Hepatocyte (in vitro differentiated cells): ENCODE data around the gene NEAT1. TPM values are rescaled to one million over a fixed set of nuclear protein-coding genes. Genes with fewer than 3 reads are reported as not detected.

Experiments used
- DNase-seq: peaks from one replicate; pipeline ENCODE4 v3.0.0-alpha.2; 2016; ENCODE audit warnings: low spot score
- H2AFZ ChIP-seq: fragments of 200-600 bp; sonication (generic); 2 replicates; pipeline ENCODE4 v1.6.0; 2016; ENCODE audit warnings: antibody characterized with exemption, mild to moderate bottlenecking
- H3K27ac ChIP-seq: fragments of 200-600 bp; sonication (generic); 2 replicates; pipeline ENCODE4 v1.5.1; 2016; ENCODE audit warnings: mild to moderate bottlenecking
- H3K27me3 ChIP-seq: fragments of 200-600 bp; sonication (generic); 2 replicates; pipeline ENCODE4 v1.6.1; 2016
- H3K36me3 ChIP-seq: fragments of 200-600 bp; sonication (generic); replicated peaks from 2 replicates; pipeline ENCODE4 v1.5.1; 2016; ENCODE audit warnings: low read depth; ENCODE audit not compliant: insufficient read depth
- H3K4me1 ChIP-seq: fragments of 200-600 bp; sonication (generic); 2 replicates; pipeline ENCODE4 v1.5.1; 2016; ENCODE audit warnings: mild to moderate bottlenecking, moderate library complexity; ENCODE audit not compliant: insufficient read depth
- H3K4me2 ChIP-seq: fragments of 200-600 bp; sonication (generic); 2 replicates; pipeline ENCODE4 v1.6.0; 2016
- H3K4me3 ChIP-seq: fragments of 200-600 bp; sonication (generic); 2 replicates; pipeline ENCODE4 v1.5.1; 2016; ENCODE audit warnings: mild to moderate bottlenecking
- H3K79me2 ChIP-seq: fragments of 200-600 bp; sonication (generic); 2 replicates; pipeline ENCODE4 v1.6.0; 2017; ENCODE audit warnings: mild to moderate bottlenecking
- H3K9me2 ChIP-seq: fragments of 200-600 bp; sonication (generic); replicated peaks from 2 replicates; pipeline ENCODE4 v1.6.0; 2017; ENCODE audit warnings: mild to moderate bottlenecking; ENCODE audit not compliant: insufficient read depth
- H3K9me3 ChIP-seq: fragments of 200-600 bp; sonication (generic); 2 replicates; pipeline ENCODE4 v1.5.1; 2016; ENCODE audit warnings: low read depth, mild to moderate bottlenecking
- H4K20me1 ChIP-seq: fragments of 200-600 bp; sonication (generic); 2 replicates; pipeline ENCODE4 v1.6.0; 2016; ENCODE audit warnings: mild to moderate bottlenecking; ENCODE audit not compliant: insufficient read depth, poor library complexity, severe bottlenecking
- EZH2 ChIP-seq: fragments of 200-600 bp; sonication (generic); IDR thresholded peaks from 2 replicates; pipeline ENCODE4 v1.6.1; 2016; ENCODE audit warnings: antibody characterized with exemption, mild to moderate bottlenecking, borderline replicate concordance
- EZH2phosphoT487 ChIP-seq: fragments of 200-600 bp; sonication (generic); IDR thresholded peaks from one replicate; pipeline ENCODE4 v1.6.1; 2018; ENCODE audit warnings: antibody characterized with exemption, mild to moderate bottlenecking, low read depth, moderate library complexity; ENCODE audit not compliant: unreplicated experiment, severe bottlenecking
- whole genome bisulfite sequencing: methylation state at CpG from one replicate; pipeline ENCODE4 v1.1.6; 2016; ENCODE audit warnings: low lambda C conversion rate; ENCODE audit errors: missing lambda C conversion rate; 5-methylcytosine and 5-hydroxymethylcytosine counted together
- polyA plus RNA-seq: library from polyadenylated mRNA; unstranded; fragments of >200 nt; fragmentation: Nextera tagmentation; extraction: Ambion mirVana; gene quantifications from 2 replicates; pipeline ENCODE4 v1.2.1, GENCODE V29; 2016
- total RNA-seq: library from RNA; depleted of rRNA; stranded (reverse); fragments of >200 nt; gene quantifications from 2 replicates; pipeline ENCODE4 v1.2.3, GENCODE V29; 2014
- TF ChIP-seq, protein P1 (sequence below): fragments of 200-600 bp; sonication (generic); IDR thresholded peaks from 2 replicates; pipeline ENCODE4 v1.5.1; 2016; ENCODE audit warnings: antibody characterized with exemption, mild to moderate bottlenecking; ENCODE audit not compliant: poor library complexity

The NEAT1 gene
- total and polyA plus RNA-seq, 2 experiments from 2014 or later: 130 to 168 TPM

- H3K79me2 ChIP-seq: peaks cover 83% of the 10 kb centered on the region
These were observed 4.5 kb downstream of the NEAT1 start for GRCh38 chr11:65426839-65427690.

GRCh38 chr11:65427691-65428577 lies 5.3 kb downstream of the NEAT1 start:
- Histone ChIP-seq H3K4me3 (no peak overlapping the region), H3K79me2 (peaks cover 90% of the 10 kb centered on the region), H3K4me1 (no peaks in the 10 kb centered on the region), H2AFZ (no peak overlapping the region), H3K9me2 (no peaks in the 10 kb centered on the region), H3K36me3 (no peaks in the 10 kb centered on the region), H3K27ac (peak overlapping the region; percentile 100), H3K4me2 (peak overlapping the region; percentile 91), H3K27me3 (no peaks in the 10 kb centered on the region), H3K9me3 (no peaks in the 10 kb centered on the region), H4K20me1 (peaks cover 83% of the 10 kb centered on the region)
- TF ChIP-seq, protein P1, sequence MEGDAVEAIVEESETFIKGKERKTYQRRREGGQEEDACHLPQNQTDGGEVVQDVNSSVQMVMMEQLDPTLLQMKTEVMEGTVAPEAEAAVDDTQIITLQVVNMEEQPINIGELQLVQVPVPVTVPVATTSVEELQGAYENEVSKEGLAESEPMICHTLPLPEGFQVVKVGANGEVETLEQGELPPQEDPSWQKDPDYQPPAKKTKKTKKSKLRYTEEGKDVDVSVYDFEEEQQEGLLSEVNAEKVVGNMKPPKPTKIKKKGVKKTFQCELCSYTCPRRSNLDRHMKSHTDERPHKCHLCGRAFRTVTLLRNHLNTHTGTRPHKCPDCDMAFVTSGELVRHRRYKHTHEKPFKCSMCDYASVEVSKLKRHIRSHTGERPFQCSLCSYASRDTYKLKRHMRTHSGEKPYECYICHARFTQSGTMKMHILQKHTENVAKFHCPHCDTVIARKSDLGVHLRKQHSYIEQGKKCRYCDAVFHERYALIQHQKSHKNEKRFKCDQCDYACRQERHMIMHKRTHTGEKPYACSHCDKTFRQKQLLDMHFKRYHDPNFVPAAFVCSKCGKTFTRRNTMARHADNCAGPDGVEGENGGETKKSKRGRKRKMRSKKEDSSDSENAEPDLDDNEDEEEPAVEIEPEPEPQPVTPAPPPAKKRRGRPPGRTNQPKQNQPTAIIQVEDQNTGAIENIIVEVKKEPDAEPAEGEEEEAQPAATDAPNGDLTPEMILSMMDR: no peak
- no peak for TF ChIP-seq EZH2phosphoT487
- TF ChIP-seq EZH2: no peak
- WGBS: 75% methylated on average over 11 of the region's 11 CpGs
- DNase-seq: peak; percentile 71

More at GRCh38 chr11:65426839-65427690, 4.5 kb downstream of the NEAT1 start:
- no peaks in the 10 kb centered on the region for H3K27me3 ChIP-seq
- H3K27ac ChIP-seq: peak overlapping the region; percentile 100
- no peaks in the 10 kb centered on the region for H3K9me3 ChIP-seq
- H3K36me3 ChIP-seq: no peaks in the 10 kb centered on the region
- TF ChIP-seq EZH2 (no peak), EZH2phosphoT487 (no peak)
- TF ChIP-seq, protein P1: no peak
- WGBS: 52% methylated on average over 10 of the region's 10 CpGs
- no peaks in the 10 kb centered on the region for H3K4me1 ChIP-seq
- H3K4me2 ChIP-seq: peak overlapping the region; percentile 91
- H2AFZ ChIP-seq: no peak overlapping the region
- peaks cover 76% of the 10 kb centered on the region for H4K20me1 ChIP-seq
- H3K9me2 ChIP-seq: no peaks in the 10 kb centered on the region
- peak overlapping the region; percentile 63 for H3K4me3 ChIP-seq
- DNase-seq: peak; percentile 74

DNA sequence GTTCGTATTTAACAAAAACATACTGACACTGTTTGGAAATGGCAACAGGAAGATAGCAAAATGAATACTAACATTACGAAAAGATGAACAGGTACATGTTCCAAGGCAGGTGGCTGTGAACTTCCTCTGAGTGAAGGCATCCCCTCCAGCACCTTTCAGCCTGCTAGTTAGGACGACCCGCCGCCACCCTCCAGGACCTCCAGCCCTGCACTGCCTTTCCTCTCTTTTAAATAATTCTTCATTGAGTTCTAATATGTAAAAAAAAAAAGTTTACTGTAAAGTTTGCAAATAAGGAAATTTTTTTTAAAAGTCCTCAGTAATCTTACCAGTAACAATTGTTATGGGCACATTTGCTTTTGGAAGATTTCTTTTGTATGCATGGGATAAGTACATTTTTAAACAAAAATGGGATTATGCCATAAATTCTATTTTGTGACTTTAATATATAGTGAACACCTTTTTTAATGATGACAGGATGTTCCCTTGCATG lies 6.0 kb downstream of the NEAT1 start:
- H3K4me3 ChIP-seq: no peak overlapping the region
- H3K4me2 ChIP-seq: peak overlapping the region; percentile 91
- WGBS: 84% methylated on average over 5 of the region's 5 CpGs
- H2AFZ ChIP-seq: no peak overlapping the region
- H4K20me1 ChIP-seq: peaks cover 81% of the 10 kb centered on the region
- DNase-seq: peak; percentile 72
- H3K9me2 ChIP-seq: no peaks in the 10 kb centered on the region
- TF ChIP-seq EZH2phosphoT487 (no peak), EZH2 (no peak)
- TF ChIP-seq, protein P1: no peak
- peak overlapping the region; percentile 100 for H3K27ac ChIP-seq
- no peaks in the 10 kb centered on the region for H3K9me3 ChIP-seq
- H3K4me1 ChIP-seq: no peaks in the 10 kb centered on the region
- peaks cover 89% of the 10 kb centered on the region for H3K79me2 ChIP-seq
- H3K27me3 ChIP-seq: no peaks in the 10 kb centered on the region
- no peaks in the 10 kb centered on the region for H3K36me3 ChIP-seq
